ENCODE results near the gene C19orf33. TPM values are rescaled to one million over a fixed set of nuclear protein-coding genes. Genes with fewer than 3 reads are reported as not detected.

C19orf33 gene
- total RNA-seq, 1 experiment from 2014 or later, result 16.1 TPM

DNA sequence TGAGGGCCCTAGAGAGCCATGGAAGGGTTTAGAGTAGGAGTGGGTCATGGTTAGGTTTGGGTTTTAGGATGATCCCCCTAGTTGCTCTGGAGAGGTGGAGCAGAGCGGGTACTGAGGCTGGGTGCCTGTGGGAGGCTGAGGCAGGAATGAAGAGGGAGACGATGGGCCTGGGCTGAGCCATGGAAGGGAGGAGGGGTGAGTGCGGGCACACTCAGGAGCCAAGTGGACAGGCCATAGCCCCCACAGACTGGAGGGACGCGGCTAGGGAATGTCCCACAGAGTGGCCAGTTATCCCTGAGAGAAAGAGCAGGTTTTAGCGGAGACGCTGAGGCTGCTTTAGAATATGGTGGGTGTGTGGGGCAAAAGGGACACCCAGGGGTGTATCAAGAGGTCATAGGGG is 25.6 kb downstream of the C19orf33 start (continued):
- TF ChIP-seq, protein P1, sequence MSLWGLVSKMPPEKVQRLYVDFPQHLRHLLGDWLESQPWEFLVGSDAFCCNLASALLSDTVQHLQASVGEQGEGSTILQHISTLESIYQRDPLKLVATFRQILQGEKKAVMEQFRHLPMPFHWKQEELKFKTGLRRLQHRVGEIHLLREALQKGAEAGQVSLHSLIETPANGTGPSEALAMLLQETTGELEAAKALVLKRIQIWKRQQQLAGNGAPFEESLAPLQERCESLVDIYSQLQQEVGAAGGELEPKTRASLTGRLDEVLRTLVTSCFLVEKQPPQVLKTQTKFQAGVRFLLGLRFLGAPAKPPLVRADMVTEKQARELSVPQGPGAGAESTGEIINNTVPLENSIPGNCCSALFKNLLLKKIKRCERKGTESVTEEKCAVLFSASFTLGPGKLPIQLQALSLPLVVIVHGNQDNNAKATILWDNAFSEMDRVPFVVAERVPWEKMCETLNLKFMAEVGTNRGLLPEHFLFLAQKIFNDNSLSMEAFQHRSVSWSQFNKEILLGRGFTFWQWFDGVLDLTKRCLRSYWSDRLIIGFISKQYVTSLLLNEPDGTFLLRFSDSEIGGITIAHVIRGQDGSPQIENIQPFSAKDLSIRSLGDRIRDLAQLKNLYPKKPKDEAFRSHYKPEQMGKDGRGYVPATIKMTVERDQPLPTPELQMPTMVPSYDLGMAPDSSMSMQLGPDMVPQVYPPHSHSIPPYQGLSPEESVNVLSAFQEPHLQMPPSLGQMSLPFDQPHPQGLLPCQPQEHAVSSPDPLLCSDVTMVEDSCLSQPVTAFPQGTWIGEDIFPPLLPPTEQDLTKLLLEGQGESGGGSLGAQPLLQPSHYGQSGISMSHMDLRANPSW (CRISPR knock-in tag; conservative IDR thresholded peaks at IDR 0.05; ENCODE audit: low read depth), result no peak
- TF ChIP-seq, protein P2, sequence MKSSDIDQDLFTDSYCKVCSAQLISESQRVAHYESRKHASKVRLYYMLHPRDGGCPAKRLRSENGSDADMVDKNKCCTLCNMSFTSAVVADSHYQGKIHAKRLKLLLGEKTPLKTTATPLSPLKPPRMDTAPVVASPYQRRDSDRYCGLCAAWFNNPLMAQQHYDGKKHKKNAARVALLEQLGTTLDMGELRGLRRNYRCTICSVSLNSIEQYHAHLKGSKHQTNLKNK (CRISPR knock-in tag; IDR thresholded peaks at IDR 0.05), result no peak
- TF ChIP-seq, protein P3, sequence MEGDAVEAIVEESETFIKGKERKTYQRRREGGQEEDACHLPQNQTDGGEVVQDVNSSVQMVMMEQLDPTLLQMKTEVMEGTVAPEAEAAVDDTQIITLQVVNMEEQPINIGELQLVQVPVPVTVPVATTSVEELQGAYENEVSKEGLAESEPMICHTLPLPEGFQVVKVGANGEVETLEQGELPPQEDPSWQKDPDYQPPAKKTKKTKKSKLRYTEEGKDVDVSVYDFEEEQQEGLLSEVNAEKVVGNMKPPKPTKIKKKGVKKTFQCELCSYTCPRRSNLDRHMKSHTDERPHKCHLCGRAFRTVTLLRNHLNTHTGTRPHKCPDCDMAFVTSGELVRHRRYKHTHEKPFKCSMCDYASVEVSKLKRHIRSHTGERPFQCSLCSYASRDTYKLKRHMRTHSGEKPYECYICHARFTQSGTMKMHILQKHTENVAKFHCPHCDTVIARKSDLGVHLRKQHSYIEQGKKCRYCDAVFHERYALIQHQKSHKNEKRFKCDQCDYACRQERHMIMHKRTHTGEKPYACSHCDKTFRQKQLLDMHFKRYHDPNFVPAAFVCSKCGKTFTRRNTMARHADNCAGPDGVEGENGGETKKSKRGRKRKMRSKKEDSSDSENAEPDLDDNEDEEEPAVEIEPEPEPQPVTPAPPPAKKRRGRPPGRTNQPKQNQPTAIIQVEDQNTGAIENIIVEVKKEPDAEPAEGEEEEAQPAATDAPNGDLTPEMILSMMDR (IDR thresholded peaks at IDR 0.05), result no peak
- no peak for TF ChIP-seq SMAD3 (CRISPR knock-in tag; IDR thresholded peaks at IDR 0.05; ENCODE audit: borderline replicate concordance)
- TF ChIP-seq HMGA2 (CRISPR knock-in tag; IDR thresholded peaks at IDR 0.05), result no peak
- no peak for TF ChIP-seq NFE2L1 (CRISPR knock-in tag; IDR thresholded peaks at IDR 0.05)
- TF ChIP-seq, protein P4, sequence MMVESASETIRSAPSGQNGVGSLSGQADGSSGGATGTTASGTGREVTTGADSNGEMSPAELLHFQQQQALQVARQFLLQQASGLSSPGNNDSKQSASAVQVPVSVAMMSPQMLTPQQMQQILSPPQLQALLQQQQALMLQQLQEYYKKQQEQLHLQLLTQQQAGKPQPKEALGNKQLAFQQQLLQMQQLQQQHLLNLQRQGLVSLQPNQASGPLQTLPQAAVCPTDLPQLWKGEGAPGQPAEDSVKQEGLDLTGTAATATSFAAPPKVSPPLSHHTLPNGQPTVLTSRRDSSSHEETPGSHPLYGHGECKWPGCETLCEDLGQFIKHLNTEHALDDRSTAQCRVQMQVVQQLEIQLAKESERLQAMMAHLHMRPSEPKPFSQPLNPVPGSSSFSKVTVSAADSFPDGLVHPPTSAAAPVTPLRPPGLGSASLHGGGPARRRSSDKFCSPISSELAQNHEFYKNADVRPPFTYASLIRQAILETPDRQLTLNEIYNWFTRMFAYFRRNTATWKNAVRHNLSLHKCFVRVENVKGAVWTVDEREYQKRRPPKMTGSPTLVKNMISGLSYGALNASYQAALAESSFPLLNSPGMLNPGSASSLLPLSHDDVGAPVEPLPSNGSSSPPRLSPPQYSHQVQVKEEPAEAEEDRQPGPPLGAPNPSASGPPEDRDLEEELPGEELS (CRISPR knock-in tag; IDR thresholded peaks at IDR 0.05), result no peak
- TF ChIP-seq ZNF396 (CRISPR knock-in tag; IDR thresholded peaks at IDR 0.05; ENCODE audit: borderline replicate concordance), result no peak
- TF ChIP-seq ZNF219 (CRISPR knock-in tag; IDR thresholded peaks at IDR 0.05; ENCODE audit: borderline replicate concordance), result no peak
- TF ChIP-seq ZNF263 (CRISPR knock-in tag; IDR thresholded peaks at IDR 0.05; ENCODE audit: low read depth), result no peak

DNA sequence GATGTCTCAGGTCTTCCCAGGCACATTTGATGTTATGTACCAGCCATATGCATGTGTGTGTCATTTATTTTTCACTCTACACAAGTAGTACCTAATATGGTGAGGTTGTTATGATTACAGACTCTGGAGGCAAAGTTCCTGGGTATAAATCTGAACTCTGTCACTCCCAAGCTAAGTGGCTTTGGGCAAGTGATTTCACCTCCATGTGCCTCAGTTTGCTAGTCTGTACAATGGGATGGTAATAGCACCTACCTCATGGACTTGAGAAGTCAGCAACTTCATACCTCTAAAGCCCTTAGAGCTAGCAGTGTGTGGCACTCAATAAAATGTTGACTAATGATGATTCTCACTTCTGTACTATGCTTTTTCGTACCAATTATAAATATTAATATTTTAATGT is 27.7 kb downstream of the C19orf33 start:
- DNase-seq (ENCODE audit: low spot score) (no peak), ATAC-seq (no peak)
- POLR2A ChIA-PET, result no interaction called here
- H3K27me3 Mint-ChIP-seq (ENCODE audit: low read depth), result no peaks in the 10 kb centered on the region
- H3K27ac Mint-ChIP-seq, result no peak overlapping the region
- TF ChIP-seq, protein P5, sequence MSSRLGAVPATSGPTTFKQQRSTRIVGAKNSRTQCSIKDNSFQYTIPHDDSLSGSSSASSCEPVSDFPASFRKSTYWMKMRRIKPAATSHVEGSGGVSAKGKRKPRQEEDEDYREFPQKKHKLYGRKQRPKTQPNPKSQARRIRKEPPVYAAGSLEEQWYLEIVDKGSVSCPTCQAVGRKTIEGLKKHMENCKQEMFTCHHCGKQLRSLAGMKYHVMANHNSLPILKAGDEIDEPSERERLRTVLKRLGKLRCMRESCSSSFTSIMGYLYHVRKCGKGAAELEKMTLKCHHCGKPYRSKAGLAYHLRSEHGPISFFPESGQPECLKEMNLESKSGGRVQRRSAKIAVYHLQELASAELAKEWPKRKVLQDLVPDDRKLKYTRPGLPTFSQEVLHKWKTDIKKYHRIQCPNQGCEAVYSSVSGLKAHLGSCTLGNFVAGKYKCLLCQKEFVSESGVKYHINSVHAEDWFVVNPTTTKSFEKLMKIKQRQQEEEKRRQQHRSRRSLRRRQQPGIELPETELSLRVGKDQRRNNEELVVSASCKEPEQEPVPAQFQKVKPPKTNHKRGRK (CRISPR knock-in tag; IDR thresholded peaks at IDR 0.05; ENCODE audit: borderline replicate concordance), result no peak
- TF ChIP-seq GRHL2 (CRISPR knock-in tag; IDR thresholded peaks at IDR 0.05; ENCODE audit: insufficient replicate concordance, severe bottlenecking), result no peak
- TF ChIP-seq NFATC4 (CRISPR knock-in tag; IDR thresholded peaks at IDR 0.05), result no peak
- TF ChIP-seq MYBL2 (CRISPR knock-in tag; IDR thresholded peaks at IDR 0.05), result no peak
- TF ChIP-seq, protein P6, sequence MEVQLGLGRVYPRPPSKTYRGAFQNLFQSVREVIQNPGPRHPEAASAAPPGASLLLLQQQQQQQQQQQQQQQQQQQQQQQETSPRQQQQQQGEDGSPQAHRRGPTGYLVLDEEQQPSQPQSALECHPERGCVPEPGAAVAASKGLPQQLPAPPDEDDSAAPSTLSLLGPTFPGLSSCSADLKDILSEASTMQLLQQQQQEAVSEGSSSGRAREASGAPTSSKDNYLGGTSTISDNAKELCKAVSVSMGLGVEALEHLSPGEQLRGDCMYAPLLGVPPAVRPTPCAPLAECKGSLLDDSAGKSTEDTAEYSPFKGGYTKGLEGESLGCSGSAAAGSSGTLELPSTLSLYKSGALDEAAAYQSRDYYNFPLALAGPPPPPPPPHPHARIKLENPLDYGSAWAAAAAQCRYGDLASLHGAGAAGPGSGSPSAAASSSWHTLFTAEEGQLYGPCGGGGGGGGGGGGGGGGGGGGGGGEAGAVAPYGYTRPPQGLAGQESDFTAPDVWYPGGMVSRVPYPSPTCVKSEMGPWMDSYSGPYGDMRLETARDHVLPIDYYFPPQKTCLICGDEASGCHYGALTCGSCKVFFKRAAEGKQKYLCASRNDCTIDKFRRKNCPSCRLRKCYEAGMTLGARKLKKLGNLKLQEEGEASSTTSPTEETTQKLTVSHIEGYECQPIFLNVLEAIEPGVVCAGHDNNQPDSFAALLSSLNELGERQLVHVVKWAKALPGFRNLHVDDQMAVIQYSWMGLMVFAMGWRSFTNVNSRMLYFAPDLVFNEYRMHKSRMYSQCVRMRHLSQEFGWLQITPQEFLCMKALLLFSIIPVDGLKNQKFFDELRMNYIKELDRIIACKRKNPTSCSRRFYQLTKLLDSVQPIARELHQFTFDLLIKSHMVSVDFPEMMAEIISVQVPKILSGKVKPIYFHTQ (CRISPR knock-in tag; IDR thresholded peaks at IDR 0.05), result no peak
- TF ChIP-seq, protein P4 (CRISPR knock-in tag; IDR thresholded peaks at IDR 0.05), result no peak
- TF ChIP-seq, protein P7, sequence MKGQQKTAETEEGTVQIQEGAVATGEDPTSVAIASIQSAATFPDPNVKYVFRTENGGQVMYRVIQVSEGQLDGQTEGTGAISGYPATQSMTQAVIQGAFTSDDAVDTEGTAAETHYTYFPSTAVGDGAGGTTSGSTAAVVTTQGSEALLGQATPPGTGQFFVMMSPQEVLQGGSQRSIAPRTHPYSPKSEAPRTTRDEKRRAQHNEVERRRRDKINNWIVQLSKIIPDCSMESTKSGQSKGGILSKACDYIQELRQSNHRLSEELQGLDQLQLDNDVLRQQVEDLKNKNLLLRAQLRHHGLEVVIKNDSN (CRISPR knock-in tag; IDR thresholded peaks at IDR 0.05), result no peak
- TF ChIP-seq, protein P8, sequence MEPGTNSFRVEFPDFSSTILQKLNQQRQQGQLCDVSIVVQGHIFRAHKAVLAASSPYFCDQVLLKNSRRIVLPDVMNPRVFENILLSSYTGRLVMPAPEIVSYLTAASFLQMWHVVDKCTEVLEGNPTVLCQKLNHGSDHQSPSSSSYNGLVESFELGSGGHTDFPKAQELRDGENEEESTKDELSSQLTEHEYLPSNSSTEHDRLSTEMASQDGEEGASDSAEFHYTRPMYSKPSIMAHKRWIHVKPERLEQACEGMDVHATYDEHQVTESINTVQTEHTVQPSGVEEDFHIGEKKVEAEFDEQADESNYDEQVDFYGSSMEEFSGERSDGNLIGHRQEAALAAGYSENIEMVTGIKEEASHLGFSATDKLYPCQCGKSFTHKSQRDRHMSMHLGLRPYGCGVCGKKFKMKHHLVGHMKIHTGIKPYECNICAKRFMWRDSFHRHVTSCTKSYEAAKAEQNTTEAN (CRISPR knock-in tag; IDR thresholded peaks at IDR 0.05), result no peak
- no peak for TF ChIP-seq ZNF317 (CRISPR knock-in tag; IDR thresholded peaks at IDR 0.05; ENCODE audit: borderline replicate concordance, low read depth)
- TF ChIP-seq ZNF232 (CRISPR knock-in tag; IDR thresholded peaks at IDR 0.05), result no peak
- CTCF ChIA-PET, result no interaction called here
- H3K9me3 Mint-ChIP-seq, result no peaks in the 10 kb centered on the region
- no peaks in the 10 kb centered on the region for H3K4me1 Mint-ChIP-seq
- H3K4me3 Mint-ChIP-seq, result no peak overlapping the region
- H3K36me3 Mint-ChIP-seq, result peaks cover 12% of the 10 kb centered on the region
